ENCODE measurements around the gene ABCC3. TPM values are rescaled to one million over a fixed set of nuclear protein-coding genes. Genes with fewer than 3 reads are reported as not detected.

ABCC3 gene
- total and polyA plus RNA-seq, 2 donors (not counting 3 experiments of a cell fraction or from before 2014, with no cell fraction given) = 1.1 to 2.6 TPM

- no TSS peak for BruUV-seq (replicated peaks)
- Histone ChIP-seq H3K79me2 (ENCODE audit: control insufficient read depth, insufficient read depth, low read length) (no peaks in the 10 kb centered on the region), H3K36me3 (ENCODE audit: control insufficient read depth in 2 of 2, extremely low read depth in 1 of 2, insufficient read depth in 2 of 2, low read length in 2 of 2) (no peaks in the 10 kb centered on the region), H3K4me3 (replicated peaks in 1 of 3; ENCODE audit: insufficient read depth in 1 of 3, low read depth in 1 of 3, low read length in 3 of 3) (no peak overlapping the region), H3K4me2 (ENCODE audit: insufficient read depth, low read length) (no peak overlapping the region), H2AFZ (ENCODE audit: low read depth, low read length) (no peak overlapping the region), H3K9ac (replicated peaks; ENCODE audit: extremely low read depth, insufficient read depth, low read length) (no peak overlapping the region), H3K27me3 (ENCODE audit: control insufficient read depth in 2 of 2, insufficient read depth in 2 of 2, low read length in 2 of 2) (no peaks in the 10 kb centered on the region), H3K9me3 (replicated peaks; ENCODE audit: control insufficient read depth, insufficient read depth, low read length) (no peaks in the 10 kb centered on the region), H3K4me1 (ENCODE audit: control insufficient read depth, extremely low read depth, insufficient read depth, low read length) (no peaks in the 10 kb centered on the region), H3K9me1 (replicated peaks; ENCODE audit: control insufficient read depth, extremely low read depth, insufficient read depth, low read length) (no peaks in the 10 kb centered on the region), H4K20me1 (replicated peaks; ENCODE audit: control insufficient read depth, extremely low read depth, insufficient read depth, low read length) (no peaks in the 10 kb centered on the region), H3K27ac (ENCODE audit: insufficient read depth, low read depth, low read length) (no peak overlapping the region)
- intact Hi-C loops (cut with micrococcal nuclease) (no loop called here), dilution Hi-C loops (cut with MboI; ENCODE audit: extremely low pct_ligation_motif_present, low sequenced_read_pairs) (no loop called here)
- ChIA-PET CTCF (interaction anchor here (1.1 to 2.3 kb wide), 6 partner anchors 11 to 96 kb away, joined by 3 to 11 read pairs (median 4); no protein-coding TSS in a partner anchor), POLR2A (no interaction called here)
- no peak for DNase-seq (ENCODE audit: low read depth, low spot score)
- TF ChIP-seq, protein P1, sequence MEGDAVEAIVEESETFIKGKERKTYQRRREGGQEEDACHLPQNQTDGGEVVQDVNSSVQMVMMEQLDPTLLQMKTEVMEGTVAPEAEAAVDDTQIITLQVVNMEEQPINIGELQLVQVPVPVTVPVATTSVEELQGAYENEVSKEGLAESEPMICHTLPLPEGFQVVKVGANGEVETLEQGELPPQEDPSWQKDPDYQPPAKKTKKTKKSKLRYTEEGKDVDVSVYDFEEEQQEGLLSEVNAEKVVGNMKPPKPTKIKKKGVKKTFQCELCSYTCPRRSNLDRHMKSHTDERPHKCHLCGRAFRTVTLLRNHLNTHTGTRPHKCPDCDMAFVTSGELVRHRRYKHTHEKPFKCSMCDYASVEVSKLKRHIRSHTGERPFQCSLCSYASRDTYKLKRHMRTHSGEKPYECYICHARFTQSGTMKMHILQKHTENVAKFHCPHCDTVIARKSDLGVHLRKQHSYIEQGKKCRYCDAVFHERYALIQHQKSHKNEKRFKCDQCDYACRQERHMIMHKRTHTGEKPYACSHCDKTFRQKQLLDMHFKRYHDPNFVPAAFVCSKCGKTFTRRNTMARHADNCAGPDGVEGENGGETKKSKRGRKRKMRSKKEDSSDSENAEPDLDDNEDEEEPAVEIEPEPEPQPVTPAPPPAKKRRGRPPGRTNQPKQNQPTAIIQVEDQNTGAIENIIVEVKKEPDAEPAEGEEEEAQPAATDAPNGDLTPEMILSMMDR (IDR thresholded peaks at IDR 0.05; ENCODE audit: extremely low read depth in 1 of 2, insufficient read depth in 1 of 2, low read depth in 1 of 2, low read length in 2 of 2) = no peak
- no peak for TF ChIP-seq POLR2AphosphoS5 (IDR thresholded peaks at IDR 0.05; ENCODE audit: insufficient read depth, low read depth, low read length)
- TF ChIP-seq MYC (IDR thresholded peaks at IDR 0.05; ENCODE audit: low read depth, low read length) = no peak
- no peak for TF ChIP-seq POLR2A (IDR thresholded peaks at IDR 0.05; ENCODE audit: low read depth, low read length)
- TF ChIP-seq JUN (IDR thresholded peaks at IDR 0.05; ENCODE audit: borderline replicate concordance, insufficient read depth, insufficient read length, low read depth) = no peak
- no peak for TF ChIP-seq FOS (IDR thresholded peaks at IDR 0.05; ENCODE audit: borderline replicate concordance, insufficient read depth, low read length)
- no peak for TF ChIP-seq GATA2 (IDR thresholded peaks at IDR 0.05; ENCODE audit: insufficient read depth, insufficient read length, low read depth, low read length)
- no peak for TF ChIP-seq MAX (IDR thresholded peaks at IDR 0.05; ENCODE audit: insufficient read depth, insufficient read length)
- TF ChIP-seq EZH2 (IDR thresholded peaks at IDR 0.05; ENCODE audit: borderline replicate concordance, low read depth, low read length, severe bottlenecking) = no peak
- FAIRE-seq = no peak
Observed at GRCh38 chr17:50598487-50598886, 36.2 kb upstream of the ABCC3 start.

Measured in endothelial cell of umbilical vein (primary cell).